NCI-H1436 (cell line): ENCODE data around the gene RPLP2.
A peak's percentile ranks its signal among the peaks of the same experiment; 100 is the strongest.

ENCODE experiments used
- DNase-seq: peaks from one replicate; lab custom pipeline; 2025; lab: John Stamatoyannopoulos, UW

The RPLP2 gene

DNA sequence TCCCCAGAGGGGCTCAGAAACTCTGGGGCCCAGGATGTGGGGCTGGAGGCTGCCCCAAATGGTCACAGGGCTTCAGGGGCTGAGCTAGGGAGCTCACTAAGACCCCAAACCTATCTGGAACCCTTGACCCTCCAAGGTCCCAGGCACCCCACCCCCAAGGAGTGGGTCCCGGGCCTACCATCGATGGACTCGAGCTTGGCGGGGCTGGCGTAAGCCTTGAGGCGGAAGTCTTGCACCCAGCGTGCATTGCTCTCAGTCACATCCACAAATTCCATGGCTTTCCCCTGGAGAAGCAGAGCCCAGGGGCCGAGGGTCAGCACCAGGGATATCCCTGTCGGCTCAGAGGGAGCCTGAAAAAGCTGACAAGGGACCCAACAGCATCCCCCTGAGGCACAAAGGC lies 35.9 kb upstream of the RPLP2 start:
- DNase-seq: no peak

GRCh38 chr11:774873-775592 lies 34.7 kb upstream of the RPLP2 start:
- no peak for DNase-seq

GRCh38 chr11:776263-776560 lies 33.6 kb upstream of the RPLP2 start:
- no peak for DNase-seq

GRCh38 chr11:776561-777287 lies 33.0 kb upstream of the RPLP2 start:
- peak; percentile 47 for DNase-seq

- peak; percentile 80 for DNase-seq
Measured at GRCh38 chr11:777288-778255, 32.2 kb upstream of the RPLP2 start, which contains the start of gene GATD1. GATD1 (minus strand) TSS chr11:777487; CDS start chr11:777462, 25 bp downstream.

DNA sequence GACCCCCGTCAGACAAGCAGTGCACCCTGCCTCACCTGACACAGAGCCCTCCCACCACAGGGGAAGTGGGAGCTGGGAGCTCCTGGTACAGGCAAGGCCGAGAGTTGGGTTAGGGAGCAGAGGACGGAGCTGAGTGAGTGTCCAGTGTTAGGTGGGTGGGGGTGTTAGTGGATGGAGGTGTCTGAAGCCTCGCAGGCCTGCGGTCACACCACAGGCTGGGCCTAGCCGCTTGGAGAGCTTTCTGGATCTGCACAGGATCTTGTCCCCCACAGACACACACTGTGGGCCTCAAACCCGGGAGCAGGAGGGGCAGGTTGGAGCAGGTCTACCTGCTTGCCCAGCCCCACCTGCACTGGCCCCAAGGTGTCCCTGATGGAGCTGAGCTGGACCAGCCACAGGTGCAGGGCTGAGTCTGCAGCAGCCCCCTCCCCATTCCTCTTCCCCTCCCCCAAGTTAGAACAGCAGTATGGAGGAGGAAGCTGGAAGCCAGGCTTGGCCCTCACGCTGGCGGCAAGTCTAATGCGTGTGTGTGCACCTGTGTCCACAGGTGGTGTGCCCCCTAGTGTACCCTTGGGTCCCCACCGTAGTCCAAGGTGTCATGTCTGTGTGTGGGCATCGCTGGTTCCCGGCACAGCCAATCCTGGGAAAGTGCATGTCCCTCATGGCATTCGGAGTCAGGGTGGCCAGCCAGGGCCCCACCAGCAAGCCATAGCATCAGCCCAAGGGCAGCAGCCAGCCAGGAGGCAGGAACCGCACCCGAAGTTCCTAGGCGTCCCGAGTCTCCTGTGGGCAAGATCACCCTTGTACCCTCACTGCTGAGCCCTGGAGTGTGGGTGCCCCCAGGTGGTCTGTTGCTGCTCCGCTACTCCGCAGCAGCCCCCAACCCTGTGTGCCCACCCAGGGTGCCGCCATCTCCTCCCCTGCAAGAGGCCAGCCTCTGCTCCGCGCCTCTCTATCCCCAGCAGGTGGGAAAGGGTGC lies 30.5 kb upstream of the RPLP2 start:
- DNase-seq: no peak

DNA sequence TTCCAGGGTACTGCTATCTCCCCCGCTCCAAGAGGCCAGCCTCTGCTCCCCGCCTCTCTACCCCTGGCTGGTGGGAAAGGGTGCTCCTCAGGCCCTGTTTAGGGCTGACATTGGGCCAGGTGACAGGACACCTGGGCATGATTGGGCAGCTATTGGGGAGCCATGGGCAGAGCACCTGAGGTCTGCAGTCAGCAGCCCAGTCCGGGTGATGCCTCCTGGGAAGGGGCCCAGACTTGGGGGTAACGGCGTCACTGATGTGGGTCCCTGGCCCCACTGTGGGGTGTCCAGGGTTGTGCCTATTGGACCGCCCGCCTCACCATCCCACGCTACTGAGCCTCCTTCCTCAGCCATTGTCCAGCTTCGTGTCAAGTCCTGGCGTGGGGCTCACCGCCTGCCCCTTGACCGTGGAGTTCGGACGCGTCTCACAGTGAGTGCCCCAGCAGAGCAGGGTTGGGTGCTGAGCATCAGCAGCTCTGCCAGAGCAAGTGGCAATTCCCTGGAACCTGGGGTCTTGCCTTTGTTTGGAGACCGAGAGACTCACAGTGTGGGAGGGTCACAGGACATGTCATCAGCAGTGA lies 29.7 kb upstream of the RPLP2 start:
- no peak for DNase-seq

DNA sequence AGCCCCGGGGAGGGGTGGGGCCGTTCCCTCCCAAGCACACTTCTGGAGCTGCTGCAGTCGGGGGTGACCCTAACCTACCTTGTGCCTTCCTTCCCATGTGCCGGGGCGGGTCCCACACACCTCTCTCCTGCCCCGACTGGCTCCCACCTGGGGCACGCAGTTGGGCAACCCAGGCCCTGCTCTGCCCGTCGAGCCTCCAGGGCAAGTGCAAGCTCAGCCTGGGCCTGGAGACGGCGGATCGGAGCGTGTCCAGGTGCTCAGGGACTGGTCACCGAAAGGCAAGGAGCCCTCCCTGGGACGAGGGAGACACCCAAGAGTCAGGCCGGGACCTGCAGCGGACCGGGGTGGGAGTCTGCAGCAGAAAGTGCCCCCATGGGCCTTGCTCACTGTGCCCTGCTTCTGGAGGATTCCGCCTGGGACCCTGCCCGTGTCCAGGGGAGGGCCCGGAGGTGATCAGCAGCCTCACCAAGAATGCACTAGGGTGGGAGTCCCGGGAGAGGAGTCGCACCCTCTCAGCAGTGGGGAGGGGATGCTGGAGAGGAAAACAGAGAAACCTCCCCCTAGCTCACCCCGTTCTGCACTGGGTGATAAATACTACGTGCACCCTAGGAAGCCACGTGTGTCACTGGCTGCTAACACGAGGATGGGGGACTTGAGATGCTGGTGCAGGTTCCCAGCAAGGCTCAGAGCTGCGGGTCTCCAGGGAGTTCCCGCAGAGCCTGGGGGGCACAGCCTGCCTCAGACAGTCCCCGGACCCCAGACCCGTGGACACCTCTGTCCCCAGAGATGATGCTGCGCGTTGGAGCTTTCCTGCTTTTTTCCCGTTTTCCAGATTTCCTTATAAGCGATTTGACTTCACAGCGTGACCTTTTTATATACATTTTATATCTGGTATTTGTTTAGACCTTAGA lies 27.2 kb upstream of the RPLP2 start:
- DNase-seq: no peak

- peak; percentile 48 for DNase-seq
Measured at GRCh38 chr11:783581-784015, 26.2 kb upstream of the RPLP2 start.

- no peak for DNase-seq
Measured at GRCh38 chr11:786235-787083, 23.3 kb upstream of the RPLP2 start.

GRCh38 chr11:787084-787675 lies 22.6 kb upstream of the RPLP2 start:
- no peak for DNase-seq

GRCh38 chr11:788009-788640 lies 21.6 kb upstream of the RPLP2 start:
- no peak for DNase-seq

GRCh38 chr11:788953-789940 lies 20.5 kb upstream of the RPLP2 start:
- DNase-seq: no peak

- peak; percentile 55 for DNase-seq
Measured at GRCh38 chr11:789943-790342, 19.8 kb upstream of the RPLP2 start, which contains the start of gene CEND1. CEND1 (minus strand) TSS chr11:790090; CDS start chr11:788576, 1,514 bp downstream.

- no peak for DNase-seq
Measured at GRCh38 chr11:790721-791564, 18.8 kb upstream of the RPLP2 start.
